HepG2 (cell line): ENCODE results near the gene HOXA7. TPM values are rescaled to one million over a fixed set of nuclear protein-coding genes. Genes with fewer than 3 reads are reported as not detected.

Experiments
- PHF21A ChIP-seq: sonication (generic); formaldehyde crosslinking; IDR thresholded peaks from 2 replicates; pipeline ENCODE4 v1.5.0; 2020; ENCODE audit warnings: mild to moderate bottlenecking, missing genetic modification reagents
- SIX4 ChIP-seq: sonication (generic); formaldehyde crosslinking; IDR thresholded peaks from 2 replicates; pipeline ENCODE4 v1.4.0; 2020; ENCODE audit warnings: missing genetic modification reagents
- TP53 ChIP-seq: sonication (generic); formaldehyde crosslinking; conservative IDR thresholded peaks from 2 replicates; pipeline ENCODE4 v1.4.0; 2020; ENCODE audit warnings: missing genetic modification reagents
- polyA plus RNA-seq, 8 experiments: library from polyadenylated mRNA; depleted of rRNA in 3 of 8; stranded (reverse) in 7 of 8; unstranded in 1 of 8; fragments of >200 nt; fragmentation: Illumina TruSeq in 4 of 8; extraction: Trizol in 4 of 8; gene quantifications; 2 replicates each; pipeline versions ENCODE4 v1.2.1 to v1.2.3, GENCODE V29; 2011 to 2016; ENCODE audit warnings: low read depth in 4 of 8, missing spikeins in 1 of 8, mixed read lengths in 1 of 8; ENCODE audit not compliant: insufficient read depth in 1 of 8
- total RNA-seq, 5 experiments: library from RNA; depleted of rRNA; stranded (reverse); fragments of >200 nt; fragmentation: Illumina TruSeq; extraction: Trizol; gene quantifications; 2 replicates each; pipeline ENCODE4 v1.2.3, GENCODE V29; 2016; ENCODE audit warnings: low read depth in 1 of 5
- TF ChIP-seq, protein P1 (sequence below): sonication (generic); formaldehyde crosslinking; IDR thresholded peaks from 2 replicates; pipeline ENCODE4; 2020; ENCODE audit warnings: missing genetic modification reagents, mild to moderate bottlenecking, borderline replicate concordance
- TF ChIP-seq, protein P2 (sequence below): sonication (generic); formaldehyde crosslinking; IDR thresholded peaks from 2 replicates; pipeline ENCODE4 v1.5.0; 2020; ENCODE audit warnings: missing genetic modification reagents, mild to moderate bottlenecking, borderline replicate concordance

The HOXA7 gene
- total and polyA plus RNA-seq, 2 of the 13 experiments (the other 11 are each of a cell fraction or from before 2014, with no cell fraction given), result 0.05 TPM; not detected in 1

DNA sequence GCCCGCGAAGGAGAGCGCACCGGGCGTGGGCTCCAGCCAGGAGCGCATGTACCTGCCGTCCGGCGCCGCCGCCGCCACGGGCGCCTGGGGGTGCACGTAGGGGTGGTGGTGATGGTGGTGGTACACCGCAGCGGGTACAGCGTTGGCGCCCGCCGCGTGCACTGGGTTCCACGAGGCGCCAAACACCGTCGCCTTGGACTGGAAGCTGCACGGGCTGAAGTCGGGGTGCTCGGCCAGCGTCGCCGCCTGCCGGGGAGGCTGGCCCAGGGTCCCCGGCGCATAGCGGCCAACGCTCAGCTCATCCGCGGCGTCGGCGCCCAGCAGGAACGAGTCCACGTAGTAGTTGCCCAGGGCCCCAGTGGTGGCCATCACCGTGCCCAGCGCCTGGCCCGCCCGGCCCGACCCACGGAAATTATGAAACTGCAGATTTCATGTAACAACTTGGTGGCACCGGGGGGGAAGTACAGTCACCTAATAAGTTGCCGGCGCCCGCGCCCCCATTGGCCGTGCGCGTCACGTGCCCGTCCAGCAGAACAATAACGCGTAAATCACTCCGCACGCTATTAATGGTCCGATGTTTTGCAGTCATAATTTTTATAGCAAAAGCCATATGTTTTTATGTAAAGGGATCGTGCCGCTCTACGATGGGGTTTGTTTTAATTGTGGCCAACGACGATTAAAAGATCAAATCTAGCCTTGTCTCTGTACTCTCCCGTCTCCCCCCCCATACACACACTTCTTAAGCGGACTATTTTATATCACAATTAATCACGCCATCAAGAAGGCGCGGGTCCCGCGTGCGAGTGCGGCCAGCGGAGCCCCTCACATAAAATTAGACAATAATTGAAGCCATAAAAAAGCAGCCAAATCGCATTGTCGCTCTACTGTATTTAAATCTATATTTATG is 8.9 kb upstream of the HOXA7 start, which contains the start of gene HOXA9 (continued):
- TF ChIP-seq, protein P1, sequence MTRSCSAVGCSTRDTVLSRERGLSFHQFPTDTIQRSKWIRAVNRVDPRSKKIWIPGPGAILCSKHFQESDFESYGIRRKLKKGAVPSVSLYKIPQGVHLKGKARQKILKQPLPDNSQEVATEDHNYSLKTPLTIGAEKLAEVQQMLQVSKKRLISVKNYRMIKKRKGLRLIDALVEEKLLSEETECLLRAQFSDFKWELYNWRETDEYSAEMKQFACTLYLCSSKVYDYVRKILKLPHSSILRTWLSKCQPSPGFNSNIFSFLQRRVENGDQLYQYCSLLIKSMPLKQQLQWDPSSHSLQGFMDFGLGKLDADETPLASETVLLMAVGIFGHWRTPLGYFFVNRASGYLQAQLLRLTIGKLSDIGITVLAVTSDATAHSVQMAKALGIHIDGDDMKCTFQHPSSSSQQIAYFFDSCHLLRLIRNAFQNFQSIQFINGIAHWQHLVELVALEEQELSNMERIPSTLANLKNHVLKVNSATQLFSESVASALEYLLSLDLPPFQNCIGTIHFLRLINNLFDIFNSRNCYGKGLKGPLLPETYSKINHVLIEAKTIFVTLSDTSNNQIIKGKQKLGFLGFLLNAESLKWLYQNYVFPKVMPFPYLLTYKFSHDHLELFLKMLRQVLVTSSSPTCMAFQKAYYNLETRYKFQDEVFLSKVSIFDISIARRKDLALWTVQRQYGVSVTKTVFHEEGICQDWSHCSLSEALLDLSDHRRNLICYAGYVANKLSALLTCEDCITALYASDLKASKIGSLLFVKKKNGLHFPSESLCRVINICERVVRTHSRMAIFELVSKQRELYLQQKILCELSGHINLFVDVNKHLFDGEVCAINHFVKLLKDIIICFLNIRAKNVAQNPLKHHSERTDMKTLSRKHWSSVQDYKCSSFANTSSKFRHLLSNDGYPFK (CRISPR knock-in tag), result no peak
- TF ChIP-seq TP53 (CRISPR knock-in tag), result no peak
- no peak for TF ChIP-seq SIX4 (CRISPR knock-in tag)
- TF ChIP-seq, protein P2, sequence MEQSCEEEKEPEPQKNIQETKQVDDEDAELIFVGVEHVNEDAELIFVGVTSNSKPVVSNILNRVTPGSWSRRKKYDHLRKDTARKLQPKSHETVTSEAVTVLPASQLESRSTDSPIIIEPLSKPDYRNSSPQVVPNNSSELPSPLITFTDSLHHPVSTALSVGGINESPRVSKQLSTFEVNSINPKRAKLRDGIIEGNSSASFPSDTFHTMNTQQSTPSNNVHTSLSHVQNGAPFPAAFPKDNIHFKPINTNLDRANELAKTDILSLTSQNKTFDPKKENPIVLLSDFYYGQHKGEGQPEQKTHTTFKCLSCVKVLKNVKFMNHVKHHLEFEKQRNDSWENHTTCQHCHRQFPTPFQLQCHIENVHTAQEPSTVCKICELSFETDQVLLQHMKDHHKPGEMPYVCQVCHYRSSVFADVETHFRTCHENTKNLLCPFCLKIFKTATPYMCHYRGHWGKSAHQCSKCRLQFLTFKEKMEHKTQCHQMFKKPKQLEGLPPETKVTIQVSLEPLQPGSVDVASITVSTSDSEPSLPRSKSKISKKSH (CRISPR knock-in tag), result no peak
- no peak for TF ChIP-seq PHF21A (CRISPR knock-in tag)
